HL-60 (cell line): ENCODE measurements around the gene CHST13.

Experiments
- DNase-seq, 2 experiments: peaks; one replicate each; pipeline ENCODE4 v3.0.0-alpha.2; 2010 to 2020; ENCODE audit warnings: low read depth in 1 of 2, low spot score in 1 of 2
- H3K27ac ChIP-seq: fragments of 250-450 bp; sonication (Bioruptor Pico); replicated peaks from 2 replicates; pipeline ENCODE4 v1.5.1; 2020; ENCODE audit warnings: mild to moderate bottlenecking, moderate library complexity
- H3K27me3 ChIP-seq: fragments of 250-450 bp; sonication (Bioruptor Pico); 2 replicates; pipeline ENCODE4 v1.5.1; 2021; ENCODE audit warnings: mild to moderate bottlenecking, moderate library complexity; ENCODE audit not compliant: insufficient read depth, poor library complexity, severe bottlenecking
- H3K4me3 ChIP-seq: replicated peaks from 2 replicates; pipeline ENCODE4 v1.5.1; 2011; ENCODE audit warnings: mild to moderate bottlenecking, control low read depth, low read length; ENCODE audit not compliant: insufficient read depth
- CTCF ChIP-seq: IDR thresholded peaks from one replicate; pipeline ENCODE4 v1.5.1; 2011; ENCODE audit warnings: low read length, control low read depth, inconsistent platforms; ENCODE audit not compliant: insufficient read depth
- GABPA ChIP-seq: IDR thresholded peaks from 2 replicates; pipeline ENCODE4 v1.6.1; 2012; ENCODE audit warnings: low read depth
- POLR2AphosphoS5 ChIP-seq: IDR thresholded peaks from 2 replicates; pipeline ENCODE4 v1.6.1; 2012; ENCODE audit warnings: low read depth
- REST ChIP-seq: IDR thresholded peaks from 2 replicates; pipeline ENCODE4 v1.6.1; 2012; ENCODE audit warnings: low read depth; ENCODE audit not compliant: insufficient replicate concordance
- SPI1 ChIP-seq: IDR thresholded peaks from 2 replicates; pipeline ENCODE4 v1.6.1; 2012; ENCODE audit warnings: low read depth, mild to moderate bottlenecking, borderline replicate concordance

Gene CHST13

GRCh38 chr3:126516152-126516935 is 7.6 kb upstream of the CHST13 start:
- TF ChIP-seq SPI1 (no peak), POLR2AphosphoS5 (no peak)
- no peak for DNase-seq

GRCh38 chr3:126516936-126517290 is 7.0 kb upstream of the CHST13 start:
- no peak for DNase-seq
- no peak overlapping the region for H3K4me3 ChIP-seq
- H3K27me3 ChIP-seq, result no peaks in the 10 kb centered on the region
- TF ChIP-seq POLR2AphosphoS5 (no peak), SPI1 (no peak), REST (no peak), GABPA (no peak), CTCF (no peak)
- no peak overlapping the region for H3K27ac ChIP-seq

More at GRCh38 chr3:126516152-126516935, 7.6 kb upstream of the CHST13 start:
- Histone ChIP-seq H3K4me3 (no peak overlapping the region), H3K27me3 (no peaks in the 10 kb centered on the region), H3K27ac (no peak overlapping the region)

- Histone ChIP-seq H3K27me3 (no peaks in the 10 kb centered on the region), H3K27ac (no peak within 1 kb of the TSS), H3K4me3 (no peak within 1 kb of the TSS)
- no peak for DNase-seq
- TF ChIP-seq REST (no peak), SPI1 (no peak), POLR2AphosphoS5 (no peak), CTCF (no peak), GABPA (no peak)
Measured at GRCh38 chr3:126517291-126517951, 6.5 kb upstream of the CHST13 start, which contains the start of gene UROC1. UROC1 (minus strand) TSS chr3:126517773; CDS start chr3:126517719, 54 bp downstream.

GRCh38 chr3:126517986-126518778 is 5.8 kb upstream of the CHST13 start:
- TF ChIP-seq CTCF (no peak), GABPA (no peak), POLR2AphosphoS5 (no peak), SPI1 (no peak), REST (no peak)
- DNase-seq, result no peak
- H3K27ac ChIP-seq, result no peak overlapping the region

More at GRCh38 chr3:126517986-126518778, 5.8 kb upstream of the CHST13 start:
- Histone ChIP-seq H3K27me3 (no peaks in the 10 kb centered on the region), H3K4me3 (no peak overlapping the region)
